ENCODE measurements around the gene PYGL. TPM values are rescaled to one million over a fixed set of nuclear protein-coding genes. Genes with fewer than 3 reads are reported as not detected.

PYGL gene
- total and polyA plus RNA-seq, 10 of the 15 experiments (the other 5 are each of a cell fraction or from before 2014, with no cell fraction given): 0.05 to 1.4 (median 0.79) TPM

- intact Hi-C loops (cut with micrococcal nuclease; ENCODE audit: unreplicated experiment): no loop called here
- Histone ChIP-seq H3K4me3 (no peak overlapping the region), H3K4me1 (ENCODE audit: control insufficient read depth, insufficient read depth, low read length) (no peaks in the 10 kb centered on the region), H3K9ac (ENCODE audit: control insufficient read depth, insufficient read depth, low read length) (no peak overlapping the region), H3K36me3 (ENCODE audit: control insufficient read depth in 2 of 2, insufficient read depth in 2 of 2, low read length in 1 of 2) (no peaks in the 10 kb centered on the region), H3K27me3 (replicated peaks in 1 of 2; ENCODE audit: control insufficient read depth in 2 of 2, insufficient read depth in 2 of 2, low read length in 1 of 2) (no peaks in the 10 kb centered on the region; a peak in 1 of 4 replicates), H4K20me1 (ENCODE audit: control insufficient read depth, insufficient read depth) (no peaks in the 10 kb centered on the region), H3K4me2 (ENCODE audit: control insufficient read depth, insufficient read depth) (no peak overlapping the region), H2AFZ (ENCODE audit: control insufficient read depth, low read depth, low read length) (no peak overlapping the region), H3K27ac (ENCODE audit: control insufficient read depth, insufficient read depth) (no peak overlapping the region), H3K9me3 (replicated peaks; ENCODE audit: control insufficient read depth, insufficient read depth, low read length) (no peaks in the 10 kb centered on the region), H3K79me2 (ENCODE audit: control insufficient read depth, insufficient read depth, low read length) (no peaks in the 10 kb centered on the region)
- FAIRE-seq (no peak), ATAC-seq (no peak), DNase-seq (ENCODE audit: low read depth, low spot score) (no peak)
- BruUV-seq (replicated peaks): no TSS peak
- WGBS (ENCODE audit: insufficient coverage, insufficient replicate concordance, low lambda C conversion rate, missing lambda C conversion rate): 46% methylated on average over 4 of the region's 4 CpGs
- POLR2A ChIA-PET: no interaction called here
- CTCF ChIA-PET: no interaction called here
- in situ Hi-C loops (cut with MboI): no loop called here
- RAD21 ChIA-PET (ENCODE audit: unreplicated experiment): no interaction called here
- no peak for TF ChIP-seq ZNF592 (IDR thresholded peaks at IDR 0.05)
- TF ChIP-seq MEF2B (IDR thresholded peaks at IDR 0.05; ENCODE audit: partially characterized antibody, poor library complexity, severe bottlenecking): no peak
- no peak for TF ChIP-seq PML (IDR thresholded peaks at IDR 0.05; ENCODE audit: low read length)
- TF ChIP-seq BRCA1 (IDR thresholded peaks at IDR 0.05; ENCODE audit: low read depth, low read length): no peak
- no peak for TF ChIP-seq YBX1 (IDR thresholded peaks at IDR 0.05)
- TF ChIP-seq STAT1 (conservative IDR thresholded peaks at IDR 0.05): no peak
- TF ChIP-seq MEF2A (IDR thresholded peaks at IDR 0.05; ENCODE audit: insufficient read depth, low read depth, low read length): no peak
- no peak for TF ChIP-seq DPF2 (IDR thresholded peaks at IDR 0.05)
- no peak for TF ChIP-seq ASH2L (IDR thresholded peaks at IDR 0.05; ENCODE audit: borderline replicate concordance, low read depth)
- TF ChIP-seq NRF1 (conservative IDR thresholded peaks at IDR 0.05; ENCODE audit: low read depth, low read length): no peak
- no peak for TF ChIP-seq SMARCA5 (IDR thresholded peaks at IDR 0.05)
- no peak for TF ChIP-seq KAT2A (conservative IDR thresholded peaks at IDR 0.05; ENCODE audit: control insufficient read depth, low read depth, low read length)
- no peak for TF ChIP-seq TCF7 (IDR thresholded peaks at IDR 0.05; ENCODE audit: borderline replicate concordance)
- TF ChIP-seq EED (IDR thresholded peaks at IDR 0.05; ENCODE audit: low read depth): no peak
- no peak for TF ChIP-seq ZZZ3 (IDR thresholded peaks at IDR 0.05; ENCODE audit: control insufficient read depth, insufficient read length, low read depth)
- no peak for TF ChIP-seq IRF4 (IDR thresholded peaks at IDR 0.05; ENCODE audit: low read depth, low read length)
- SMC1A ChIA-PET (ENCODE audit: uncharacterized antibody, unreplicated experiment): no interaction called here
Observed at GRCh38 chr14:50937800-50938199, 6.5 kb downstream of the PYGL start.
